ENCODE measurements around the gene PAQR5.
"Not testable (repeated sequence)": the region's sequence is repeated elsewhere in the genome, so short reads cannot be mapped to it uniquely, and the experiment has no call there.

PAQR5 gene

GRCh38 chr15:69434238-69434637 is 135.5 kb downstream of the PAQR5 start:
- DNase-seq = no peak

GRCh38 chr15:69434679-69435078 is 136.0 kb downstream of the PAQR5 start:
- no peak for DNase-seq

- DNase-seq = no peak
These were observed 137.3 kb downstream of the PAQR5 start for GRCh38 chr15:69435985-69436384.

- DNase-seq = no peak
These were observed 138.2 kb downstream of the PAQR5 start for GRCh38 chr15:69436951-69437350.

GRCh38 chr15:69439623-69440022 is 140.9 kb downstream of the PAQR5 start:
- no peak for DNase-seq

- no peak for DNase-seq
These were observed 144.4 kb downstream of the PAQR5 start for GRCh38 chr15:69443032-69443611.

- DNase-seq = no peak
These were observed 146.0 kb downstream of the PAQR5 start for GRCh38 chr15:69444686-69445085.

GRCh38 chr15:69446953-69447352 is 148.2 kb downstream of the PAQR5 start:
- no peak for DNase-seq

- not testable (repeated sequence) for DNase-seq
These were observed 151.5 kb downstream of the PAQR5 start for GRCh38 chr15:69450221-69450620.

- DNase-seq = no peak
These were observed 152.4 kb downstream of the PAQR5 start for GRCh38 chr15:69450968-69451695.

- DNase-seq = peak; percentile 31 to 75
These were observed 153.4 kb downstream of the PAQR5 start for GRCh38 chr15:69451951-69452691.

- peak; percentile 94 to 98 for DNase-seq
These were observed 154.2 kb downstream of the PAQR5 start, which contains the start of gene RPLP1 for GRCh38 chr15:69452692-69453521. Gene RPLP1 (plus strand): TSS chr15:69452818. CDS start chr15:69452949, 131 bp downstream.

GRCh38 chr15:69454953-69455352 is 156.2 kb downstream of the PAQR5 start:
- DNase-seq = no peak

- no peak for DNase-seq
These were observed 157.8 kb downstream of the PAQR5 start for GRCh38 chr15:69456208-69457166.

Data from NCI-H524 (cell line).